K562 (cell line): ENCODE measurements around the gene COX4I2. TPM values are rescaled to one million over a fixed set of nuclear protein-coding genes. Genes with fewer than 3 reads are reported as not detected.

Source experiments
- DDX20 ChIP-seq: fragments of 450-650 bp; IDR thresholded peaks from 2 replicates; pipeline ENCODE4 v1.6.1; 2016; ENCODE audit warnings: missing genetic modification characterization, low read depth, mild to moderate bottlenecking, missing compliant biosample characterization, moderate library complexity
- DMBX1 ChIP-seq: fragments of 250-450 bp; sonication (Bioruptor Pico); IDR thresholded peaks from 2 replicates; pipeline ENCODE4 v1.8.0; 2022; ENCODE audit warnings: inconsistent platforms, mild to moderate bottlenecking, moderate library complexity, borderline replicate concordance
- ETS1 ChIP-seq: conservative IDR thresholded peaks from 2 replicates; pipeline ENCODE4 v1.6.1; 2011; ENCODE audit warnings: low read depth, mild to moderate bottlenecking, low read length; ENCODE audit not compliant: control insufficient read depth
- KLF6 ChIP-seq: fragments of 250-450 bp; sonication (Bioruptor Pico); IDR thresholded peaks from 2 replicates; pipeline ENCODE4 v1.4.0; 2020; ENCODE audit warnings: mild to moderate bottlenecking, moderate library complexity, borderline replicate concordance
- OTX1 ChIP-seq: fragments of 450-650 bp; formaldehyde crosslinking; IDR thresholded peaks from 2 replicates; pipeline ENCODE4 v1.4.0; 2022; ENCODE audit warnings: mild to moderate bottlenecking
- PTRF ChIP-seq: fragments of 450-650 bp; IDR thresholded peaks from 2 replicates; pipeline ENCODE4 v1.6.1; 2016; ENCODE audit warnings: mild to moderate bottlenecking, missing genetic modification characterization, missing compliant biosample characterization
- SAFB ChIP-seq: fragments of 200-400 bp; formaldehyde crosslinking; IDR thresholded peaks from 2 replicates; pipeline ENCODE4 v1.6.1; 2017; ENCODE audit warnings: low read depth, low read length, borderline replicate concordance
- THAP7 ChIP-seq: fragments of 250-450 bp; sonication (Bioruptor Pico); IDR thresholded peaks from 2 replicates; pipeline ENCODE4 v1.5.0; 2021
- ZFP1 ChIP-seq: fragments of 450-650 bp; formaldehyde crosslinking; IDR thresholded peaks from 2 replicates; pipeline ENCODE4 v1.4.0; 2020; ENCODE audit warnings: mild to moderate bottlenecking, mixed read lengths
- ZNF165 ChIP-seq: fragments of 250-450 bp; sonication (Bioruptor Pico); IDR thresholded peaks from 2 replicates; pipeline ENCODE4 v1.4.0; 2020; ENCODE audit warnings: borderline replicate concordance
- ZNF398 ChIP-seq: fragments of 250-450 bp; sonication (Bioruptor Pico); IDR thresholded peaks from 2 replicates; pipeline ENCODE4 v1.8.0; 2021; ENCODE audit warnings: moderate library complexity, mild to moderate bottlenecking, inconsistent platforms
- ZNF780A ChIP-seq: fragments of 250-450 bp; sonication (Bioruptor Pico); IDR thresholded peaks from 2 replicates; pipeline ENCODE4 v1.5.0; 2021; ENCODE audit warnings: mild to moderate bottlenecking
- polyA plus RNA-seq, 8 experiments: library from polyadenylated mRNA; depleted of rRNA in 4 of 8; stranded (reverse) in 5 of 8; unstranded in 3 of 8; fragments of >200 nt; fragmentation: Nextera tagmentation in 2 of 8; fragmentation: Illumina TruSeq in 1 of 8; extraction: Ambion mirVana in 2 of 8; extraction: Trizol in 1 of 8; gene quantifications; 2 replicates each; pipeline versions ENCODE4 v1.2.1 to v1.2.3, GENCODE V29; 2011 to 2014; ENCODE audit warnings: inconsistent platforms in 1 of 8, missing spikeins in 1 of 8
- total RNA-seq, 7 experiments: library from RNA; depleted of rRNA in 6 of 7; stranded (reverse); fragments of >200 nt in 6 of 7; fragmentation: Illumina TruSeq in 2 of 7; extraction: Trizol in 2 of 7; gene quantifications; 2 replicates each; pipeline versions ENCODE4 v1.2.1 to v1.2.3, GENCODE V29; 2011 to 2021; ENCODE audit warnings: low replicate concordance in 1 of 7
- TF ChIP-seq, protein P1 (sequence below): fragments of 450-650 bp; IDR thresholded peaks from 2 replicates; pipeline ENCODE4 v1.6.1; 2016; ENCODE audit warnings: mild to moderate bottlenecking, moderate library complexity

COX4I2 gene
- total and polyA plus RNA-seq, 9 of the 15 experiments (the other 6 are each of a cell fraction or from before 2014, with no cell fraction given): not detected

- TF ChIP-seq, protein P1, sequence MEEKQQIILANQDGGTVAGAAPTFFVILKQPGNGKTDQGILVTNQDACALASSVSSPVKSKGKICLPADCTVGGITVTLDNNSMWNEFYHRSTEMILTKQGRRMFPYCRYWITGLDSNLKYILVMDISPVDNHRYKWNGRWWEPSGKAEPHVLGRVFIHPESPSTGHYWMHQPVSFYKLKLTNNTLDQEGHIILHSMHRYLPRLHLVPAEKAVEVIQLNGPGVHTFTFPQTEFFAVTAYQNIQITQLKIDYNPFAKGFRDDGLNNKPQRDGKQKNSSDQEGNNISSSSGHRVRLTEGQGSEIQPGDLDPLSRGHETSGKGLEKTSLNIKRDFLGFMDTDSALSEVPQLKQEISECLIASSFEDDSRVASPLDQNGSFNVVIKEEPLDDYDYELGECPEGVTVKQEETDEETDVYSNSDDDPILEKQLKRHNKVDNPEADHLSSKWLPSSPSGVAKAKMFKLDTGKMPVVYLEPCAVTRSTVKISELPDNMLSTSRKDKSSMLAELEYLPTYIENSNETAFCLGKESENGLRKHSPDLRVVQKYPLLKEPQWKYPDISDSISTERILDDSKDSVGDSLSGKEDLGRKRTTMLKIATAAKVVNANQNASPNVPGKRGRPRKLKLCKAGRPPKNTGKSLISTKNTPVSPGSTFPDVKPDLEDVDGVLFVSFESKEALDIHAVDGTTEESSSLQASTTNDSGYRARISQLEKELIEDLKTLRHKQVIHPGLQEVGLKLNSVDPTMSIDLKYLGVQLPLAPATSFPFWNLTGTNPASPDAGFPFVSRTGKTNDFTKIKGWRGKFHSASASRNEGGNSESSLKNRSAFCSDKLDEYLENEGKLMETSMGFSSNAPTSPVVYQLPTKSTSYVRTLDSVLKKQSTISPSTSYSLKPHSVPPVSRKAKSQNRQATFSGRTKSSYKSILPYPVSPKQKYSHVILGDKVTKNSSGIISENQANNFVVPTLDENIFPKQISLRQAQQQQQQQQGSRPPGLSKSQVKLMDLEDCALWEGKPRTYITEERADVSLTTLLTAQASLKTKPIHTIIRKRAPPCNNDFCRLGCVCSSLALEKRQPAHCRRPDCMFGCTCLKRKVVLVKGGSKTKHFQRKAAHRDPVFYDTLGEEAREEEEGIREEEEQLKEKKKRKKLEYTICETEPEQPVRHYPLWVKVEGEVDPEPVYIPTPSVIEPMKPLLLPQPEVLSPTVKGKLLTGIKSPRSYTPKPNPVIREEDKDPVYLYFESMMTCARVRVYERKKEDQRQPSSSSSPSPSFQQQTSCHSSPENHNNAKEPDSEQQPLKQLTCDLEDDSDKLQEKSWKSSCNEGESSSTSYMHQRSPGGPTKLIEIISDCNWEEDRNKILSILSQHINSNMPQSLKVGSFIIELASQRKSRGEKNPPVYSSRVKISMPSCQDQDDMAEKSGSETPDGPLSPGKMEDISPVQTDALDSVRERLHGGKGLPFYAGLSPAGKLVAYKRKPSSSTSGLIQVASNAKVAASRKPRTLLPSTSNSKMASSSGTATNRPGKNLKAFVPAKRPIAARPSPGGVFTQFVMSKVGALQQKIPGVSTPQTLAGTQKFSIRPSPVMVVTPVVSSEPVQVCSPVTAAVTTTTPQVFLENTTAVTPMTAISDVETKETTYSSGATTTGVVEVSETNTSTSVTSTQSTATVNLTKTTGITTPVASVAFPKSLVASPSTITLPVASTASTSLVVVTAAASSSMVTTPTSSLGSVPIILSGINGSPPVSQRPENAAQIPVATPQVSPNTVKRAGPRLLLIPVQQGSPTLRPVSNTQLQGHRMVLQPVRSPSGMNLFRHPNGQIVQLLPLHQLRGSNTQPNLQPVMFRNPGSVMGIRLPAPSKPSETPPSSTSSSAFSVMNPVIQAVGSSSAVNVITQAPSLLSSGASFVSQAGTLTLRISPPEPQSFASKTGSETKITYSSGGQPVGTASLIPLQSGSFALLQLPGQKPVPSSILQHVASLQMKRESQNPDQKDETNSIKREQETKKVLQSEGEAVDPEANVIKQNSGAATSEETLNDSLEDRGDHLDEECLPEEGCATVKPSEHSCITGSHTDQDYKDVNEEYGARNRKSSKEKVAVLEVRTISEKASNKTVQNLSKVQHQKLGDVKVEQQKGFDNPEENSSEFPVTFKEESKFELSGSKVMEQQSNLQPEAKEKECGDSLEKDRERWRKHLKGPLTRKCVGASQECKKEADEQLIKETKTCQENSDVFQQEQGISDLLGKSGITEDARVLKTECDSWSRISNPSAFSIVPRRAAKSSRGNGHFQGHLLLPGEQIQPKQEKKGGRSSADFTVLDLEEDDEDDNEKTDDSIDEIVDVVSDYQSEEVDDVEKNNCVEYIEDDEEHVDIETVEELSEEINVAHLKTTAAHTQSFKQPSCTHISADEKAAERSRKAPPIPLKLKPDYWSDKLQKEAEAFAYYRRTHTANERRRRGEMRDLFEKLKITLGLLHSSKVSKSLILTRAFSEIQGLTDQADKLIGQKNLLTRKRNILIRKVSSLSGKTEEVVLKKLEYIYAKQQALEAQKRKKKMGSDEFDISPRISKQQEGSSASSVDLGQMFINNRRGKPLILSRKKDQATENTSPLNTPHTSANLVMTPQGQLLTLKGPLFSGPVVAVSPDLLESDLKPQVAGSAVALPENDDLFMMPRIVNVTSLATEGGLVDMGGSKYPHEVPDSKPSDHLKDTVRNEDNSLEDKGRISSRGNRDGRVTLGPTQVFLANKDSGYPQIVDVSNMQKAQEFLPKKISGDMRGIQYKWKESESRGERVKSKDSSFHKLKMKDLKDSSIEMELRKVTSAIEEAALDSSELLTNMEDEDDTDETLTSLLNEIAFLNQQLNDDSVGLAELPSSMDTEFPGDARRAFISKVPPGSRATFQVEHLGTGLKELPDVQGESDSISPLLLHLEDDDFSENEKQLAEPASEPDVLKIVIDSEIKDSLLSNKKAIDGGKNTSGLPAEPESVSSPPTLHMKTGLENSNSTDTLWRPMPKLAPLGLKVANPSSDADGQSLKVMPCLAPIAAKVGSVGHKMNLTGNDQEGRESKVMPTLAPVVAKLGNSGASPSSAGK: no peak
- TF ChIP-seq ZNF165: peak; percentile 25; the same call in 1 of the 2 replicates
- TF ChIP-seq THAP7 (CRISPR knock-in tag): 0 out of 2 replicates have a peak, but pooled peaks have one; percentile 44
- TF ChIP-seq KLF6 (CRISPR knock-in tag): 0 out of 2 replicates have a peak, but pooled peaks have one; percentile 62
- TF ChIP-seq ETS1: 0 out of 2 replicates have a peak, but pooled peaks have one; percentile 4
- no peak for TF ChIP-seq ZNF780A (CRISPR knock-in tag)
- TF ChIP-seq ZFP1 (CRISPR knock-in tag): 0 out of 2 replicates have a peak, but pooled peaks have one; percentile 60
- TF ChIP-seq DDX20 (tag): 0 out of 2 replicates have a peak, but pooled peaks have one; percentile 58
- TF ChIP-seq ZNF398 (CRISPR knock-in tag): 0 out of 2 replicates have a peak, but pooled peaks have one; percentile 26
- peak; percentile 74 for TF ChIP-seq DMBX1 (CRISPR knock-in tag)
- TF ChIP-seq SAFB: no peak
- TF ChIP-seq OTX1 (CRISPR knock-in tag): no peak
- TF ChIP-seq PTRF (tag): peak; percentile 76
These were observed 33.6 kb downstream of the COX4I2 start (continued) for GRCh38 chr20:31671324-31671723.
